Measurements from ENCODE around the gene UPK1B.

- TF ChIP-seq CTCF (IDR thresholded peaks at IDR 0.05) (no peak), ZFX (IDR thresholded peaks at IDR 0.05; ENCODE audit: borderline replicate concordance) (no peak)
Measured at GRCh38 chr3:119238363-119238762, 65.0 kb downstream of the UPK1B start.
